OCI-LY7 (cell line): Measurements from ENCODE around the gene JAML.

Source experiments
- EZH2phosphoT487 ChIP-seq: fragments of 200-600 bp; sonication (generic); IDR thresholded peaks from 2 replicates; pipeline ENCODE4 v1.6.1; 2018; ENCODE audit warnings: low read depth, borderline replicate concordance, mild to moderate bottlenecking, mixed run types, antibody characterized with exemption, low read length, moderate library complexity, mixed read lengths
- TF ChIP-seq, protein P1 (sequence below): fragments of 200-600 bp; sonication (generic); conservative IDR thresholded peaks from 2 replicates; pipeline ENCODE4 v1.5.1; 2014; ENCODE audit warnings: mild to moderate bottlenecking, antibody characterized with exemption, low read length, moderate library complexity, mixed read lengths

DNA sequence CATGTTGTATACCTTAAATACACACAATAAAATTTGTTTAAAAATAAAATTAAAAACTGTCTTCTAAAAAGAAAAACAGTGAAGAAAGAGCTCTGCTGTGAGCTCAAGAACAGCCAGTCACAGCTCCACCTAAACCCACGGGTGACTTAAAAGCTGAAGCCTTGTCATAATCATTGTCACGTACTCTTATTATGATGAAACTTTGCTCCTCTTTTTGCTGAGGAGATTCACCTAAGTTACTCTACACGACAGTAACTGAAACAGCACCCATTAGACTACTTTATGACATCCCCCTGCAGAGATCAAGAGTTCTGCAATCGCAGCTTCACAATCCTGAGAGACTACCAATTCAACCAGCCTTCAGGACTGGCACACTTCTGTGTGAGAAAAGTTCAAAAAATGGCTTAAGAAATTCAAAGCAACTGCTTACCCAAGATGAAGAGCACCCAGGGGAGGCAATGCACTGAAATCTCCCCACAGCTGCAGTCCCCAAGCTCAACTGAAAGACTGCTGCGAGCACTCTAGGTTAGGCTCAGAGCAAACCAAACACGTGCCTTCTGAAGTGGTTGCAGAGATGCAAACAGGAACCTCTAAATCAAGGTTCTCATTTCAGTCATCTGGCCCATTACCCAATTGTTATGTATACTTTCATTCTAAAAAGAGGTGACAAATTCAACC, at the start of gene JAML:
- TF ChIP-seq, protein P1, sequence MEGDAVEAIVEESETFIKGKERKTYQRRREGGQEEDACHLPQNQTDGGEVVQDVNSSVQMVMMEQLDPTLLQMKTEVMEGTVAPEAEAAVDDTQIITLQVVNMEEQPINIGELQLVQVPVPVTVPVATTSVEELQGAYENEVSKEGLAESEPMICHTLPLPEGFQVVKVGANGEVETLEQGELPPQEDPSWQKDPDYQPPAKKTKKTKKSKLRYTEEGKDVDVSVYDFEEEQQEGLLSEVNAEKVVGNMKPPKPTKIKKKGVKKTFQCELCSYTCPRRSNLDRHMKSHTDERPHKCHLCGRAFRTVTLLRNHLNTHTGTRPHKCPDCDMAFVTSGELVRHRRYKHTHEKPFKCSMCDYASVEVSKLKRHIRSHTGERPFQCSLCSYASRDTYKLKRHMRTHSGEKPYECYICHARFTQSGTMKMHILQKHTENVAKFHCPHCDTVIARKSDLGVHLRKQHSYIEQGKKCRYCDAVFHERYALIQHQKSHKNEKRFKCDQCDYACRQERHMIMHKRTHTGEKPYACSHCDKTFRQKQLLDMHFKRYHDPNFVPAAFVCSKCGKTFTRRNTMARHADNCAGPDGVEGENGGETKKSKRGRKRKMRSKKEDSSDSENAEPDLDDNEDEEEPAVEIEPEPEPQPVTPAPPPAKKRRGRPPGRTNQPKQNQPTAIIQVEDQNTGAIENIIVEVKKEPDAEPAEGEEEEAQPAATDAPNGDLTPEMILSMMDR, result no peak
- no peak for TF ChIP-seq EZH2phosphoT487
